H9 (cell line): ENCODE data around the gene UNC13C. TPM values are rescaled to one million over a fixed set of nuclear protein-coding genes. Genes with fewer than 3 reads are reported as not detected.

Experiments used
- DNase-seq: peaks from one replicate; pipeline ENCODE4 v3.0.0-alpha.2; 2017
- H2AFZ ChIP-seq: one replicate; pipeline ENCODE4 v1.6.1; 2013; ENCODE audit warnings: mild to moderate bottlenecking, low read length, control low read depth, moderate library complexity
- H2AK5ac ChIP-seq: 2 replicates; pipeline ENCODE4 v1.6.1; 2013; ENCODE audit warnings: low read length, control low read depth, mixed read lengths; ENCODE audit not compliant: insufficient read length
- H2BK120ac ChIP-seq: one replicate; pipeline ENCODE4 v1.6.1; 2013; ENCODE audit warnings: low read depth, mild to moderate bottlenecking, low read length, control low read depth, inconsistent platforms; ENCODE audit not compliant: poor library complexity, severe bottlenecking
- H2BK12ac ChIP-seq: 2 replicates; pipeline ENCODE4 v1.6.1; 2013; ENCODE audit warnings: low read length, control low read depth, mixed read lengths, low read depth; ENCODE audit not compliant: insufficient read length
- H2BK15ac ChIP-seq: 2 replicates; pipeline ENCODE4 v1.6.1; 2013; ENCODE audit warnings: low read depth, low read length, control low read depth
- H2BK20ac ChIP-seq: one replicate; pipeline ENCODE4 v1.6.1; 2013; ENCODE audit warnings: low read depth, mild to moderate bottlenecking, low read length, control low read depth, inconsistent platforms; ENCODE audit not compliant: poor library complexity, severe bottlenecking
- H2BK5ac ChIP-seq: 2 replicates; pipeline ENCODE4 v1.6.1; 2013; ENCODE audit warnings: low read length, control low read depth, mixed read lengths; ENCODE audit not compliant: insufficient read length
- H3K14ac ChIP-seq: 2 replicates; pipeline ENCODE4 v1.6.1; 2013; ENCODE audit warnings: low read length, control low read depth; ENCODE audit not compliant: insufficient read depth
- H3K18ac ChIP-seq: 2 replicates; pipeline ENCODE4 v1.6.1; 2013; ENCODE audit warnings: low read depth, mild to moderate bottlenecking, mixed read lengths, low read length, control low read depth; ENCODE audit not compliant: insufficient read length
- H3K23ac ChIP-seq: 2 replicates; pipeline ENCODE4 v1.6.1; 2013; ENCODE audit warnings: low read length, control low read depth, mixed read lengths, low read depth; ENCODE audit not compliant: insufficient read length
- H3K23me2 ChIP-seq: 2 replicates; pipeline ENCODE4 v1.6.1; 2013; ENCODE audit warnings: low read depth, mild to moderate bottlenecking, mixed read lengths, low read length, control low read depth; ENCODE audit not compliant: insufficient read length, poor library complexity, severe bottlenecking
- H3K27ac ChIP-seq: 2 replicates; pipeline ENCODE4 v1.5.1; 2013; ENCODE audit warnings: low read length, control low read depth, mixed read lengths, low read depth; ENCODE audit not compliant: insufficient read length
- H3K27me3 ChIP-seq: 2 replicates; pipeline ENCODE4 v1.6.1; 2013; ENCODE audit warnings: low read length, control low read depth, inconsistent platforms; ENCODE audit not compliant: insufficient read depth
- H3K4ac ChIP-seq: 2 replicates; pipeline ENCODE4 v1.6.1; 2013; ENCODE audit warnings: low read depth, mild to moderate bottlenecking, control low read depth, inconsistent platforms, low read length, moderate library complexity
- H3K4me1 ChIP-seq: 2 replicates; pipeline ENCODE4 v1.6.1; 2013; ENCODE audit warnings: low read length, control low read depth, inconsistent platforms; ENCODE audit not compliant: insufficient read depth
- H3K4me2 ChIP-seq: 2 replicates; pipeline ENCODE4 v1.6.1; 2013; ENCODE audit warnings: low read length, control low read depth, mixed read lengths; ENCODE audit not compliant: insufficient read length, insufficient read depth
- H3K56ac ChIP-seq: 2 replicates; pipeline ENCODE4 v1.6.1; 2013; ENCODE audit warnings: low read depth, mild to moderate bottlenecking, mixed read lengths, low read length, control low read depth; ENCODE audit not compliant: insufficient read length
- H3K79me1 ChIP-seq: 2 replicates; pipeline ENCODE4 v1.6.1; 2013; ENCODE audit warnings: low read depth, mild to moderate bottlenecking, moderate library complexity, low read length, control low read depth, inconsistent platforms; ENCODE audit not compliant: insufficient read depth, poor library complexity, severe bottlenecking
- H3K79me2 ChIP-seq: 2 replicates; pipeline ENCODE4 v1.6.1; 2013; ENCODE audit warnings: low read length, control low read depth, inconsistent platforms; ENCODE audit not compliant: insufficient read depth
- H3K9ac ChIP-seq: 2 replicates; pipeline ENCODE4 v1.6.1; 2013; ENCODE audit warnings: low read length, control low read depth, mixed read lengths; ENCODE audit not compliant: insufficient read length; ENCODE audit errors: extremely low read depth
- H3K9me3 ChIP-seq: one replicate; pipeline ENCODE4 v1.6.1; 2013; ENCODE audit warnings: low read depth, low read length, inconsistent platforms; ENCODE audit not compliant: control insufficient read depth
- H3T11ph ChIP-seq: one replicate; pipeline ENCODE4 v1.6.1; 2013; ENCODE audit warnings: mild to moderate bottlenecking, low read length, control low read depth, inconsistent platforms
- H4K20me1 ChIP-seq: one replicate; pipeline ENCODE4 v1.6.1; 2013; ENCODE audit not compliant: control insufficient read depth, insufficient read length, insufficient read depth
- H4K5ac ChIP-seq: 2 replicates; pipeline ENCODE4 v1.6.1; 2013; ENCODE audit warnings: low read depth, mild to moderate bottlenecking, mixed read lengths, low read length, control low read depth; ENCODE audit not compliant: insufficient read length
- H4K8ac ChIP-seq: replicated peaks from 2 replicates; pipeline ENCODE4 v1.6.1; 2013; ENCODE audit warnings: low read length, control low read depth, mixed read lengths, low read depth; ENCODE audit not compliant: insufficient read length
- H4K91ac ChIP-seq: 2 replicates; pipeline ENCODE4 v1.6.1; 2013; ENCODE audit warnings: low read depth, mild to moderate bottlenecking, moderate library complexity, mixed read lengths, low read length, control low read depth; ENCODE audit not compliant: insufficient read length
- H3K27ac Mint-ChIP-seq, 3 experiments: 2 replicates in 2 of 3; 3 replicates in 1 of 3; pipeline ENCODE4 v1.8.0; 2020 to 2021; ENCODE audit warnings: mixed read lengths in 3 of 3, mild to moderate bottlenecking in 1 of 3, moderate library complexity in 1 of 3
- H3K27me3 Mint-ChIP-seq: 2 replicates; pipeline ENCODE4 v1.8.0; 2021; ENCODE audit warnings: low read depth, mild to moderate bottlenecking, moderate library complexity, mixed read lengths
- H3K36me3 Mint-ChIP-seq, 3 experiments: 2 replicates in 2 of 3; 3 replicates in 1 of 3; pipeline ENCODE4 v1.8.0; 2020 to 2021; ENCODE audit warnings: low read depth in 3 of 3, mixed read lengths in 3 of 3; ENCODE audit not compliant: insufficient read depth in 1 of 3
- H3K4me1 Mint-ChIP-seq, 2 experiments: 2 replicates each; pipeline ENCODE4 v1.8.0; 2020; ENCODE audit warnings: mixed read lengths in 2 of 2
- H3K4me3 Mint-ChIP-seq, 2 experiments: 2 replicates in 1 of 2; 3 replicates in 1 of 2; pipeline ENCODE4 v1.8.0; 2020 to 2021; ENCODE audit warnings: mild to moderate bottlenecking in 2 of 2, mixed read lengths in 2 of 2, moderate library complexity in 1 of 2
- H3K9me3 Mint-ChIP-seq, 2 experiments: 2 replicates in 1 of 2; 3 replicates in 1 of 2; pipeline ENCODE4 v1.8.0; 2020; ENCODE audit warnings: mild to moderate bottlenecking in 2 of 2, mixed read lengths in 2 of 2, moderate library complexity in 1 of 2
- WGBS: extraction: QIAGEN DNeasy Blood & Tissue Kit; methylation state at CpG from one replicate; pipeline ENCODE4 v1.1.7; 2013; ENCODE audit warnings: missing lambda C conversion rate, low lambda C conversion rate, mixed read lengths; ENCODE audit not compliant: insufficient read length; ENCODE audit errors: extremely low coverage; 5-methylcytosine and 5-hydroxymethylcytosine counted together
- total RNA-seq: library from RNA; stranded (reverse); gene quantifications from 2 replicates; pipeline ENCODE4 v1.2.1, GENCODE V29; 2021
- TF ChIP-seq, protein P1 (sequence below): fragments of 200-600 bp; sonication (generic); conservative IDR thresholded peaks from 3 replicates; pipeline ENCODE4 v1.8.0; 2021; ENCODE audit warnings: antibody characterized with exemption, mild to moderate bottlenecking

UNC13C gene
- total RNA-seq, 1 experiment from 2014 or later = 0.02 TPM

GRCh38 chr15:54187325-54187724 is 209.1 kb downstream of the UNC13C start:
- H2AK5ac ChIP-seq = no peak overlapping the region
- no peaks in the 10 kb centered on the region; the same call in 1 of the 2 replicates for H3K27me3 Mint-ChIP-seq

More at GRCh38 chr15:54187325-54187724, 209.1 kb downstream of the UNC13C start:
- no peaks in the 10 kb centered on the region for H3K79me2 ChIP-seq
- H2AFZ ChIP-seq = no peak overlapping the region
- no peak overlapping the region for H2BK15ac ChIP-seq
- no peak overlapping the region for H3K18ac ChIP-seq
- no peak overlapping the region for H2BK20ac ChIP-seq
- no peak overlapping the region for H3K27ac ChIP-seq
- no peaks in the 10 kb centered on the region for H4K20me1 ChIP-seq
- H3K9me3 Mint-ChIP-seq = peaks cover 0 to 4% of the 10 kb centered on the region in 2 experiments; a peak in 1 of 5 replicates
- H3K23me2 ChIP-seq = no peaks in the 10 kb centered on the region
- no peak overlapping the region for H4K5ac ChIP-seq
- H3K36me3 Mint-ChIP-seq = no peaks in the 10 kb centered on the region
- H3K56ac ChIP-seq = no peak overlapping the region
- no peak overlapping the region for H3K23ac ChIP-seq
- no peak overlapping the region for H2BK12ac ChIP-seq
- no peaks in the 10 kb centered on the region for H3K79me1 ChIP-seq
- no peak overlapping the region for H2BK120ac ChIP-seq
- no peaks in the 10 kb centered on the region for H3K4me1 Mint-ChIP-seq
- H3K27ac Mint-ChIP-seq = no peak overlapping the region
- WGBS = no CpG with 5 or more reads among the region's 1 CpG
- TF ChIP-seq, protein P1, sequence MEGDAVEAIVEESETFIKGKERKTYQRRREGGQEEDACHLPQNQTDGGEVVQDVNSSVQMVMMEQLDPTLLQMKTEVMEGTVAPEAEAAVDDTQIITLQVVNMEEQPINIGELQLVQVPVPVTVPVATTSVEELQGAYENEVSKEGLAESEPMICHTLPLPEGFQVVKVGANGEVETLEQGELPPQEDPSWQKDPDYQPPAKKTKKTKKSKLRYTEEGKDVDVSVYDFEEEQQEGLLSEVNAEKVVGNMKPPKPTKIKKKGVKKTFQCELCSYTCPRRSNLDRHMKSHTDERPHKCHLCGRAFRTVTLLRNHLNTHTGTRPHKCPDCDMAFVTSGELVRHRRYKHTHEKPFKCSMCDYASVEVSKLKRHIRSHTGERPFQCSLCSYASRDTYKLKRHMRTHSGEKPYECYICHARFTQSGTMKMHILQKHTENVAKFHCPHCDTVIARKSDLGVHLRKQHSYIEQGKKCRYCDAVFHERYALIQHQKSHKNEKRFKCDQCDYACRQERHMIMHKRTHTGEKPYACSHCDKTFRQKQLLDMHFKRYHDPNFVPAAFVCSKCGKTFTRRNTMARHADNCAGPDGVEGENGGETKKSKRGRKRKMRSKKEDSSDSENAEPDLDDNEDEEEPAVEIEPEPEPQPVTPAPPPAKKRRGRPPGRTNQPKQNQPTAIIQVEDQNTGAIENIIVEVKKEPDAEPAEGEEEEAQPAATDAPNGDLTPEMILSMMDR = no peak
- H3K14ac ChIP-seq = no peak overlapping the region
- no peak for DNase-seq
- H3K9ac ChIP-seq = no peak overlapping the region
- no peaks in the 10 kb centered on the region for H3K27me3 ChIP-seq
- no peaks in the 10 kb centered on the region for H3K4me1 ChIP-seq
- no peak overlapping the region for H4K8ac ChIP-seq
- no peak overlapping the region for H3K4me3 Mint-ChIP-seq
- H3K4me2 ChIP-seq = no peak overlapping the region
- no peak overlapping the region for H3K4ac ChIP-seq
- H2BK5ac ChIP-seq = no peak overlapping the region
- no peak overlapping the region for H4K91ac ChIP-seq
- no peak overlapping the region for H3T11ph ChIP-seq
- no peaks in the 10 kb centered on the region for H3K9me3 ChIP-seq
